ENCODE data around the gene ITCH. TPM values are rescaled to one million over a fixed set of nuclear protein-coding genes. Genes with fewer than 3 reads are reported as not detected.

Gene ITCH
- total and polyA plus RNA-seq, 9 of the 15 experiments (the other 6 are each of a cell fraction or from before 2014, with no cell fraction given) = 7.5 to 53.0 (median 22.9) TPM

GRCh38 chr20:34316196-34316814 is 46.8 kb upstream of the ITCH start (continued):
- TF ChIP-seq TOE1 (IDR thresholded peaks at IDR 0.05; ENCODE audit: borderline replicate concordance) = no peak
- TF ChIP-seq TOE1 (CRISPR knock-in tag; IDR thresholded peaks at IDR 0.05; ENCODE audit: borderline replicate concordance, low read depth) = no peak
- TF ChIP-seq EP300 (IDR thresholded peaks at IDR 0.05; ENCODE audit: low read length) = no peak
- no peak for TF ChIP-seq ZNF583 (CRISPR knock-in tag; IDR thresholded peaks at IDR 0.05)
- TF ChIP-seq TFE3 (CRISPR knock-in tag; IDR thresholded peaks at IDR 0.05) = no peak
- peak; percentile 31; the same call in 1 of the 2 replicates for TF ChIP-seq SPI1 (IDR thresholded peaks at IDR 0.05; ENCODE audit: borderline replicate concordance, low read depth, low read length)
- TF ChIP-seq MYNN (IDR thresholded peaks at IDR 0.05) = no peak
- no peak for TF ChIP-seq MYNN (CRISPR knock-in tag; IDR thresholded peaks at IDR 0.05)
- TF ChIP-seq SMAD4 (CRISPR knock-in tag; conservative IDR thresholded peaks at IDR 0.05) = no peak
- TF ChIP-seq MYC (IDR thresholded peaks at IDR 0.05; ENCODE audit: low read depth, low read length) = no peak
- no peak for TF ChIP-seq MYC (CRISPR knock-in tag; IDR thresholded peaks at IDR 0.05; ENCODE audit: borderline replicate concordance, low read depth)
- TF ChIP-seq HCFC1 (IDR thresholded peaks at IDR 0.05; ENCODE audit: low read depth, low read length) = no peak
- no peak for TF ChIP-seq HMGXB4 (CRISPR knock-in tag; IDR thresholded peaks at IDR 0.05)
- TF ChIP-seq RFX1 (IDR thresholded peaks at IDR 0.05) = no peak
- no peak for TF ChIP-seq FOS (IDR thresholded peaks at IDR 0.05; ENCODE audit: extremely low read depth, insufficient read length)
- TF ChIP-seq JUND (IDR thresholded peaks at IDR 0.05; ENCODE audit: borderline replicate concordance, low read depth, low read length) = peak; percentile 87
- peak; percentile 71; the same call in 2 of the 3 replicates for TF ChIP-seq JUND (tag; IDR thresholded peaks at IDR 0.05; ENCODE audit: borderline replicate concordance, low read depth, low read length)
- no peak for TF ChIP-seq ZNF780A (CRISPR knock-in tag; IDR thresholded peaks at IDR 0.05)
- TF ChIP-seq AFF1 (IDR thresholded peaks at IDR 0.05; ENCODE audit: low read depth in 1 of 2, partially characterized antibody in 2 of 2) = no peak
- no peak for TF ChIP-seq ZNF146 (CRISPR knock-in tag; IDR thresholded peaks at IDR 0.05; ENCODE audit: unreplicated experiment)
- TF ChIP-seq ELF1 (tag; IDR thresholded peaks at IDR 0.05) = no peak
- no peak for TF ChIP-seq ZNF316 (IDR thresholded peaks at IDR 0.05)
- no peak for TF ChIP-seq ZNF551 (CRISPR knock-in tag; IDR thresholded peaks at IDR 0.05)
- TF ChIP-seq PURB (CRISPR knock-in tag; IDR thresholded peaks at IDR 0.05; ENCODE audit: low read depth) = no peak
